NCI-H1048 (cell line): ENCODE data around the gene TSN.
"Not testable (repeated sequence)": the region's sequence is repeated elsewhere in the genome, so short reads cannot be mapped to it uniquely, and the experiment has no call there.

Source experiments
- DNase-seq: peaks from one replicate; lab custom pipeline; 2025; lab: John Stamatoyannopoulos, UW

The TSN gene

GRCh38 chr2:121755237-121756111 lies at the start of gene TSN:
TSN (plus strand) TSS chr2:121755651; CDS start chr2:121755780, 129 bp downstream.
- peak; percentile 98 for DNase-seq

GRCh38 chr2:121705958-121706357 lies 49.5 kb upstream of the TSN start:
- DNase-seq = no peak

GRCh38 chr2:121707344-121707919 lies 48.0 kb upstream of the TSN start:
- DNase-seq = no peak

- no peak for DNase-seq
These were observed 47.5 kb upstream of the TSN start for GRCh38 chr2:121707920-121708361.

GRCh38 chr2:121709776-121710469 lies 45.5 kb upstream of the TSN start:
- DNase-seq = no peak

- no peak for DNase-seq
These were observed 44.8 kb upstream of the TSN start for GRCh38 chr2:121710470-121711170.

- DNase-seq = not testable (repeated sequence)
These were observed 44.0 kb upstream of the TSN start for GRCh38 chr2:121711481-121711880.

- DNase-seq = no peak
These were observed 39.3 kb upstream of the TSN start for GRCh38 chr2:121716126-121716525.

GRCh38 chr2:121717529-121717928 lies 37.9 kb upstream of the TSN start:
- DNase-seq = no peak

GRCh38 chr2:121721926-121722325 lies 33.5 kb upstream of the TSN start:
- DNase-seq = no peak

GRCh38 chr2:121722479-121722878 lies 33.0 kb upstream of the TSN start:
- no peak for DNase-seq

- DNase-seq = no peak
These were observed 32.1 kb upstream of the TSN start for GRCh38 chr2:121723316-121723715.

GRCh38 chr2:121727332-121727731 lies 28.1 kb upstream of the TSN start:
- no peak for DNase-seq

- DNase-seq = no peak
These were observed 27.5 kb upstream of the TSN start for GRCh38 chr2:121727950-121728349.

GRCh38 chr2:121731366-121731765 lies 24.1 kb upstream of the TSN start:
- DNase-seq = no peak

GRCh38 chr2:121734544-121734943 lies 20.9 kb upstream of the TSN start:
- DNase-seq = not testable (repeated sequence)

GRCh38 chr2:121735518-121736074 lies 19.9 kb upstream of the TSN start:
- DNase-seq = no peak

GRCh38 chr2:121736140-121736461 lies 19.4 kb upstream of the TSN start:
- DNase-seq = no peak

- DNase-seq = peak; percentile 95
These were observed 18.8 kb upstream of the TSN start, which contains the start of gene NIFK for GRCh38 chr2:121736462-121737336. NIFK (minus strand) TSS chr2:121736875; CDS start chr2:121736850, 25 bp downstream.

GRCh38 chr2:121740973-121741372 lies 14.5 kb upstream of the TSN start:
- no peak for DNase-seq

- DNase-seq = no peak
These were observed 14.0 kb upstream of the TSN start for GRCh38 chr2:121741450-121741849.
